ENCODE data around the gene VPS54. TPM values are rescaled to one million over a fixed set of nuclear protein-coding genes. Genes with fewer than 3 reads are reported as not detected.
"Not testable (repeated sequence)": the region's sequence is repeated elsewhere in the genome, so short reads cannot be mapped to it uniquely, and the experiment has no call there.

The VPS54 gene
- total RNA-seq, 1 experiment from 2014 or later: 21.2 TPM

DNA sequence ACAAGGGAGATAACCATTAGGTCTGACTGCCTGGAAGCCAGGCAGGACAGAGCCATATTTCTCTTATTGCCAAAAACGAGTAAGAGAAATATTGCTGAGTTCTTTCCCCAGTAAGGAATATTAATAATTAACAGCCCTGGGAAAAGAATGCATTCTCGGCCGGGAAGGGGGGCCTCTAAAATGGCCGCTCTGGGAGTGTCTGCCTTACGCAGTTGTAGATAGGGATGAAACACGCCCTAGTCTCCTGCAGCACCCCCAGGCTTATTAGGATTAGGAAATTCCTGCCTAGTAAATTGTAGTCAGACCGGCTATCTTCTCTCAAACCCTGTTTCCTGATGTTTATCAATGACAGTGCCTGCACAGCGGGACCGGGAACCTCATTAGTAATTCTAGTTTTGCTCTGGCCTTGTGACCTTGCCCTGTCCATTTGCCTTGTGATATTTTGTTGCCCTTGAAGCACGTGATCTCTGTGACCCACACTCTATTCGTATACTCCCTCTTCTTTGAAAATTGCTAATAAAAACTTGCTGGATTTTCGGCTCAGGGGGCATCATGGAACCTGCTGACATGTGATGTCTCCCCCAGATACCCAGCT, 30.3 kb downstream of the VPS54 start:
- DNase-seq (ENCODE audit: low read depth, low spot score); H3K9me3 ChIP-seq (ENCODE audit: control insufficient read depth, insufficient read depth, low read depth, low read length); H3K4me3 ChIP-seq (ENCODE audit: low read depth in 2 of 2, low read length in 2 of 2); in situ Hi-C loops (cut with HindIII; ENCODE audit: low pct_unique_long_range_greater_than_20kb, low sequenced_read_pairs); intact Hi-C loops (cut with micrococcal nuclease; ENCODE audit: unreplicated experiment); H3K27ac ChIP-seq (ENCODE audit: low read length); H3K27me3 ChIP-seq (ENCODE audit: control insufficient read depth, insufficient read depth, low read length); H3K36me3 ChIP-seq (ENCODE audit: control insufficient read depth, insufficient read depth, low read length); ATAC-seq; CTCF ChIA-PET; H3K4me1 ChIP-seq (ENCODE audit: control insufficient read depth, insufficient read depth, low read length); BruUV-seq (replicated peaks); POLR2A ChIA-PET: not testable (repeated sequence)

DNA sequence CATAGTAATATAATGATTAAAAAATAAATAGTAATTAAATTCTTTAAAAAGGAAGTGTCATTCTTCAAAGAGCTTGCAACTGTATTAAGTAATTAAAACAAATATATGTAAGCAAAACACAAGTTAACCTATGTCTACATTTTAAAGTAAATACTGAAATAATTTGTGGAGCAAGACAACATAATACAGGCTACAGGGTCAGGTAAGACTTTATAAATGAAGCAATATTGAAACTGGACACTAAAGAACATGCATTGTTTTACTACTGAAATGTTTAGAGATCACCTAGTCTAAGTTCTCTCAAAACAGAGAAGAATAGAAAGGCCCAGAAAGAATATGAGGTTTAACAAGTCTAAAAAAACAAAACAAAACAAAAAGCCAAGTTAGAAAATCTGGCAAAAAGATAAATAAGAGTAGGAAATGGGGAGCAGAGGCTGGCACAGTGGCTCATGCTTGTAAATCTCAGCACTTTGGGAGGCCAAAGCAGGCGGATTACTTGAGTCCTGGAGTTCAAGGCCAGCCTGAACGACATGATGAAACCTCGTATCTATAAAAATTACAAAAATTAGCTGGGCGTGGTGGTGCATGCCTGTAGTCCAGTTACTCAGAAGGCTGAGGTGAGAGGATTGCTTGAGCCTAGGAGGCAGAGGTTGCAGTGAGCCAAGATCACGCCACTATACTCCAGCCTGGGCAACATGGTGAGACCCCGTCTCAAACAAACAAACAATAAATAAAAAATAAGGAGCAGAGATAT, 34.4 kb downstream of the VPS54 start:
- in situ Hi-C loops (cut with HindIII; ENCODE audit: low pct_unique_long_range_greater_than_20kb, low sequenced_read_pairs) (no loop called here), intact Hi-C loops (cut with micrococcal nuclease; ENCODE audit: unreplicated experiment) (no loop called here)
- no peak for DNase-seq (ENCODE audit: low read depth, low spot score)
- TF ChIP-seq POLR2AphosphoS5 (IDR thresholded peaks at IDR 0.05; ENCODE audit: low read depth, low read length): no peak
- TF ChIP-seq, protein P1, sequence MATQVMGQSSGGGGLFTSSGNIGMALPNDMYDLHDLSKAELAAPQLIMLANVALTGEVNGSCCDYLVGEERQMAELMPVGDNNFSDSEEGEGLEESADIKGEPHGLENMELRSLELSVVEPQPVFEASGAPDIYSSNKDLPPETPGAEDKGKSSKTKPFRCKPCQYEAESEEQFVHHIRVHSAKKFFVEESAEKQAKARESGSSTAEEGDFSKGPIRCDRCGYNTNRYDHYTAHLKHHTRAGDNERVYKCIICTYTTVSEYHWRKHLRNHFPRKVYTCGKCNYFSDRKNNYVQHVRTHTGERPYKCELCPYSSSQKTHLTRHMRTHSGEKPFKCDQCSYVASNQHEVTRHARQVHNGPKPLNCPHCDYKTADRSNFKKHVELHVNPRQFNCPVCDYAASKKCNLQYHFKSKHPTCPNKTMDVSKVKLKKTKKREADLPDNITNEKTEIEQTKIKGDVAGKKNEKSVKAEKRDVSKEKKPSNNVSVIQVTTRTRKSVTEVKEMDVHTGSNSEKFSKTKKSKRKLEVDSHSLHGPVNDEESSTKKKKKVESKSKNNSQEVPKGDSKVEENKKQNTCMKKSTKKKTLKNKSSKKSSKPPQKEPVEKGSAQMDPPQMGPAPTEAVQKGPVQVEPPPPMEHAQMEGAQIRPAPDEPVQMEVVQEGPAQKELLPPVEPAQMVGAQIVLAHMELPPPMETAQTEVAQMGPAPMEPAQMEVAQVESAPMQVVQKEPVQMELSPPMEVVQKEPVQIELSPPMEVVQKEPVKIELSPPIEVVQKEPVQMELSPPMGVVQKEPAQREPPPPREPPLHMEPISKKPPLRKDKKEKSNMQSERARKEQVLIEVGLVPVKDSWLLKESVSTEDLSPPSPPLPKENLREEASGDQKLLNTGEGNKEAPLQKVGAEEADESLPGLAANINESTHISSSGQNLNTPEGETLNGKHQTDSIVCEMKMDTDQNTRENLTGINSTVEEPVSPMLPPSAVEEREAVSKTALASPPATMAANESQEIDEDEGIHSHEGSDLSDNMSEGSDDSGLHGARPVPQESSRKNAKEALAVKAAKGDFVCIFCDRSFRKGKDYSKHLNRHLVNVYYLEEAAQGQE (IDR thresholded peaks at IDR 0.05; ENCODE audit: insufficient read depth in 1 of 2, low read depth in 2 of 2, low read length in 1 of 2): no peak
- no peak for TF ChIP-seq TCF7L2 (IDR thresholded peaks at IDR 0.05; ENCODE audit: low read depth, low read length)
- H3K27me3 ChIP-seq (ENCODE audit: control insufficient read depth, insufficient read depth, low read length): no peaks in the 10 kb centered on the region
- 0 out of 2 replicates have a peak, but pooled peaks cover 3% of the 10 kb centered on the region for H3K4me1 ChIP-seq (ENCODE audit: control insufficient read depth, insufficient read depth, low read length)
- no peak overlapping the region for H3K4me3 ChIP-seq (ENCODE audit: low read depth in 2 of 2, low read length in 2 of 2)
- peaks cover 2% of the 10 kb centered on the region for H3K36me3 ChIP-seq (ENCODE audit: control insufficient read depth, insufficient read depth, low read length)
- ATAC-seq: no peak
- BruUV-seq (replicated peaks): no TSS peak
- ChIA-PET POLR2A (no interaction called here), CTCF (no interaction called here)
- no peaks in the 10 kb centered on the region for H3K9me3 ChIP-seq (ENCODE audit: control insufficient read depth, insufficient read depth, low read depth, low read length)
- H3K27ac ChIP-seq (ENCODE audit: low read length): no peak overlapping the region

DNA sequence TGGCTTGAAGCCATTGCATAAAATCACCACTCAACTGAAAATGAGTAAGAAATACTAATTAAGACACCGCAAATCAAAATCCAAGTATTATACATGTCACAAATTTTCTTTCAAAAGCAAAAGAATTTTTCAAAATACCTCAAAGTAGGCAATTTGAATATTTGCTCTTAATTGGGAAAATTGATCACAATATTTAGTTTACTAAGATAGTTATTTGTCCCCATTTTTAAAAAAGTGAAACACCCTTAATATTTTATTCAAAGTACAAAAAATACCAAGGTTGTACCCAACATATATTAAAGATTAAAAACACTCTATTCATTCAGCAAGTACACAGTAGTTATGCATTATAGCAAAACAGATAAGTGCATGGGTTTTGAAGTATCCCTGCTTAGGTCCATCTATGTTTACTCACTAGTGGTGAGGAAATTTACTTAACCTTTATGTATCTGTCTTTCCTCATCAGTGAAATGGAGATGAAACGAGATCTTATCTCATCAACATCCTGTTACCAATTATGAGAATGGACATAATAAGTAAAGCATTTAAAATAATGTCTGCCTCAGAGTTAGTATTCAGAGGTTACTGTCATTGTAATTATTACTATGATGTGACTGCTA, 35.1 kb downstream of the VPS54 start:
- no peak for TF ChIP-seq SIN3A (IDR thresholded peaks at IDR 0.05; ENCODE audit: borderline replicate concordance, insufficient read depth, low read depth, low read length)
- TF ChIP-seq TCF7L2 (IDR thresholded peaks at IDR 0.05; ENCODE audit: low read depth, low read length): no peak
- DNase-seq (ENCODE audit: low read depth, low spot score) (no peak), ATAC-seq (no peak)
- H3K9me3 ChIP-seq (ENCODE audit: control insufficient read depth, insufficient read depth, low read depth, low read length): no peaks in the 10 kb centered on the region
- peaks cover 2% of the 10 kb centered on the region for H3K36me3 ChIP-seq (ENCODE audit: control insufficient read depth, insufficient read depth, low read length)
- H3K4me1 ChIP-seq (ENCODE audit: control insufficient read depth, insufficient read depth, low read length): 0 out of 2 replicates have a peak, but pooled peaks cover 3% of the 10 kb centered on the region
- H3K27ac ChIP-seq (ENCODE audit: low read length): no peak overlapping the region
- ChIA-PET CTCF (no interaction called here), POLR2A (no interaction called here)
- in situ Hi-C loops (cut with HindIII; ENCODE audit: low pct_unique_long_range_greater_than_20kb, low sequenced_read_pairs): no loop called here
- H3K27me3 ChIP-seq (ENCODE audit: control insufficient read depth, insufficient read depth, low read length): no peaks in the 10 kb centered on the region
- intact Hi-C loops (cut with micrococcal nuclease; ENCODE audit: unreplicated experiment): no loop called here
- H3K4me3 ChIP-seq (ENCODE audit: low read depth in 2 of 2, low read length in 2 of 2): no peak overlapping the region
- no TSS peak for BruUV-seq (replicated peaks)
